Astrocyte of the spinal cord (primary cell): ENCODE measurements around the gene PPM1H.

Source experiments
- DNase-seq: peaks from one replicate; pipeline ENCODE4 v3.0.0; 2011; ENCODE audit warnings: low read depth, low spot score
- H3K4me3 ChIP-seq: 2 replicates; pipeline ENCODE4 v1.5.1; 2011; ENCODE audit warnings: low read depth, mild to moderate bottlenecking, low read length, moderate library complexity
- CTCF ChIP-seq: IDR thresholded peaks from 2 replicates; pipeline ENCODE4 v1.5.1; 2012; ENCODE audit warnings: low read depth, mild to moderate bottlenecking, low read length, inconsistent platforms
- in situ Hi-C: cut with HindIII; loops from 2 replicates; pipeline ENCODE4 v1.10.0; 2017; ENCODE audit warnings: low sequenced_read_pairs

Gene PPM1H

GRCh38 chr12:62654326-62655241 is 280.4 kb downstream of the PPM1H start:
- in situ Hi-C loops, result no loop called here
- no peak overlapping the region for H3K4me3 ChIP-seq
- DNase-seq, result no peak
- no peak for TF ChIP-seq CTCF

GRCh38 chr12:62653740-62654139 is 281.2 kb downstream of the PPM1H start:
- in situ Hi-C loops, result no loop called here
- no peak for TF ChIP-seq CTCF
- no peak overlapping the region for H3K4me3 ChIP-seq
- no peak for DNase-seq

- in situ Hi-C loops, result no loop called here
- DNase-seq, result no peak
- H3K4me3 ChIP-seq, result no peak overlapping the region
- no peak for TF ChIP-seq CTCF
Measured at GRCh38 chr12:62653304-62653703, 281.6 kb downstream of the PPM1H start.

- in situ Hi-C loops, result no loop called here
- DNase-seq, result no peak
- no peak overlapping the region for H3K4me3 ChIP-seq
- no peak for TF ChIP-seq CTCF
Measured at GRCh38 chr12:62651138-62651537, 283.8 kb downstream of the PPM1H start.

GRCh38 chr12:62649412-62650138 is 285.4 kb downstream of the PPM1H start:
- in situ Hi-C loops, result no loop called here
- no peak for TF ChIP-seq CTCF
- no peak overlapping the region for H3K4me3 ChIP-seq
- no peak for DNase-seq

GRCh38 chr12:62647586-62647985 is 287.4 kb downstream of the PPM1H start:
- no peak for TF ChIP-seq CTCF
- no peak overlapping the region for H3K4me3 ChIP-seq
- in situ Hi-C loops, result no loop called here
- DNase-seq, result no peak
